Right lobe of liver (tissue), 4 donors: ENCODE data around the gene STRADA.

Experiments used
- CTCF ChIP-seq, 4 donors: fragments of 200-600 bp in 3 of 4; fragments of 450-650 bp in 1 of 4; IDR thresholded peaks; one replicate each; pipeline versions ENCODE4 v1.5.1 to v1.8.0; 2016 to 2022; ENCODE audit warnings: antibody characterized with exemption in 4 of 4, mild to moderate bottlenecking in 2 of 4
- POLR2A ChIP-seq: fragments of 450-650 bp; IDR thresholded peaks from one replicate; pipeline ENCODE4 v1.6.1; 2017; ENCODE audit warnings: antibody characterized with exemption, mild to moderate bottlenecking
- donor health status: DM: no; HTN: no; CAD: no.
- donor health status: DM: no; HTN: no; CAD: no.
- donor health status: DM: no; HTN: yes; CAD: no.

- TF ChIP-seq CTCF (IDR thresholded peaks at IDR 0.05) (no peak), POLR2A (no peak)
Measured at GRCh38 chr17:63682441-63682840, 59.2 kb downstream of the STRADA start.
